Stimulated activated CD8-positive, alpha-beta memory T cell treated with anti-CD3 and anti-CD28 coated beads, Interleukin-12 subunit alpha, Interleukin-12 subunit beta, amount 100 ng/mL, for 4 hours (primary cell): ENCODE results near the gene KCNN1.
"Not testable (repeated sequence)": the region's sequence is repeated elsewhere in the genome, so short reads cannot be mapped to it uniquely, and the experiment has no call there.

Source experiments
- DNase-seq: peaks from one replicate; pipeline ENCODE4 v3.0.0-alpha.2; 2020; ENCODE audit warnings: low read depth

KCNN1 gene

DNA sequence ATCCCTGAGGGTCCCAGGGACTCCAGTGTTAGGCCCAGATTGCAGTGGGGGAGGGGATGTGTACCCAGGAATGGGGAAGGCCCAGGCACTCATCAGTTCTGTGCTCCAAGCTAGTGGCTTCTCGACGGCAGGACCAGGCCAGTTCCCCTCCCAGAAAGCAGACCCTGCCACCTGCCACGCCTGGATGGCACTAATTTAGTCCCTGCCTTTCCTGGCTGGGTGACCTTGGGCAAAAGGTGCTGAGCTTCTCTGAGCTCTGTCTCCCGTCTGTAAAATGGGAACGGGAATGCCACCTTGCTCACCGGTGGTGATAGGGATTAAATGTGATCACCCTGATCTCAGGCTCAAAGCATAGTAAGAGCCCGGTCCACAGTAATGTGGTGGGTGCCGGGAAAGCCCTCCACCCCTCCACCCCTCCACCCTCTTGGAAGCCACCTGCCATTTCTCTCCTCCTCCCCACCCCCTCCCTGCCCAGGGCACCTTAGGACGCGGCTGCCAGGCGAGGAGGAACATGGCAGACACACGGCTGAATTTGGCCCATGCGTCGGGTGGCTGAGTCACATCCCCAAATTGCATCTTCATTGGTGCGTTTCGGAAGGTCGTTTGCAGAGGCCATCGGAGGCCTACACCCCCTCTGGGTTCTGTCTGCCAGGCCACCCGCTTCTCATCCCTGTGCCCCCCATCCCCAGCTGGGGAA, 2.3 kb downstream of the KCNN1 start:
- DNase-seq, result no peak

DNA sequence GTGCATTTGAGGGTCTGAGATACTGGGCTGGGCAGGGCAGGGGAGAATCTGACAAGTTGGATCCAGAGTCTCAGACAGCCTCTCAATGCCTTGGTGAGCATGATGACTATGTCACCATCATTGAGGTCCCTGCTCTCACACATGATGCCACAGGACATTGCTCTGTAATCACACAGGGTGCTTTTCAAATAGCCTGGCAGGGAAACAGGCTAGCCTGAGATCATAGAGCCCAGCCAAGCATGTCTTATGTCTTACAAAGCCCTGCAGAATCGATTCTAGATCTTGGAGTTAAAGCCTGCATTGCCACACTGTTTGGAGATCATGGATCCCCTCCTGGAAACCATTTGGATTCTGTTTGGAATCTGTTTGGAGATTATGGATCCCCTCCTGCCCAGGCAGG, 5.3 kb downstream of the KCNN1 start:
- no peak for DNase-seq

DNA sequence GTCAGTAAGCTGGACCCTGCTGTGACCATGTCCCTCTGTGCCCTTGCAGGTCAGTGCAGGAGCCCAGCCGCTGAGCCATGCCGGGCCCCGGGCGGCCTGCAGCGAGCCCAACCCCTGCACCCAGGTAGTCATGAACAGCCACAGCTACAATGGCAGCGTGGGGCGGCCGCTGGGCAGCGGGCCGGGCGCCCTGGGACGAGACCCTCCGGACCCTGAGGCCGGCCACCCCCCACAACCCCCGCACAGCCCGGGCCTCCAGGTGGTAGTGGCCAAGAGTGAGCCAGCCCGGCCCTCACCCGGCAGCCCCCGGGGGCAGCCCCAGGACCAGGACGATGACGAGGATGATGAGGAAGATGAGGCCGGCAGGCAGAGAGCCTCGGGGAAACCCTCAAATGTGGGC, 6.9 kb downstream of the KCNN1 start:
- no peak for DNase-seq

DNA sequence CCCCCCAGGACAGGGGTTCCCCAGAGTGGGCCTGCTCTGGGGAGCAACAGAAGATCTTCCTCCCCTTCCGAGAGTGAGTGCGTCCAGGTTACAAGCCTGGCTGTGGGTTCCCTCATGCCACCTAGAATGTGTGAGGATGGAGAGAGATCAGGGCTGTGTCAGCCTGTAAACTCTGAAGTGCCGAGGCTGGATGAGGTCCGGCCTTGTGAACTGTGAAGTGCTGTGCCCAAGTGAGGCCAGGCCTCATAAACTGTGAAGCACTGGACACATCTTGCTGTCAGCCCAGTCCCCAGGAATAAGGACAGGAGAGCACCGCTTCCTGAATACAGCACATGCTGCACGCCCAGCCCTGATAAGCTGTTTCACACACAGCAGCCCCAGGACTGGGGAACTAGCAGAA, 7.6 kb downstream of the KCNN1 start:
- DNase-seq, result no peak

DNA sequence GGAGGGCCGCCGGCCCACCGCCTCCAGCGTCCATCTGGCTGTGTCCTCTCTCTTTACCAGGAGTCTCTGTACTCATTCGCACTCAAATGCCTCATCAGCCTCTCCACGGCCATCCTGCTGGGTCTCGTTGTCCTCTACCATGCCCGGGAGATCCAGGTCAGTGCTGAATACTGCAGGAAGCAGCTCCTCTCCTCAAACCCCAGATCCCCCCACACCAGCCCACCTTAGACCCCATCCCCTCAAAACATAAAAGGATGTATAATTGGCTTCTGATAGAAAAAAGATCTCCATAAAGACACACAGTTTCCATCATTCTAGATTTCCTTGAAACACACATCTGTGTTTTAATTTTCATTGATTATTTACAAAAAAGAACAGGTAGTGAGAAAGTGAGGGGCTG, 8.1 kb downstream of the KCNN1 start:
- no peak for DNase-seq

DNA sequence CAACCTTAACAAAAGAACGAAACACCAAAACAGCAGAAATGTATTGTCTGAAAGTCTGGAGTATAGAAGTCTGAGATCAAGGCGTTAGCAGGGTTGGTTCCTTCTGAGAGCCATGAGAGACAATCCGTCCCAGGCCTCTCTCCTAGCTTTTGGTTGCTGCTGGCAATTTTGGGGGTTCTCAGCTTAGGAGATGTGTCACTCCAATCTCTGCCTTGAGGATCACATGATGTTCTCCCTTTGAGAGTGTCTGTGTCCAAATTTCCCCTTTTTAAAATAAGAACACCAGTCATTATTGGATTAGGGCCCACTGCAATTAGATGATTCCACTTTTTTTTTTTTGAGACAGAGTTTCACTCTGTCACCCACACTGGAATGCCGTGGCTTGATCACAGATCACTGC, 10.1 kb downstream of the KCNN1 start:
- no peak for DNase-seq

DNA sequence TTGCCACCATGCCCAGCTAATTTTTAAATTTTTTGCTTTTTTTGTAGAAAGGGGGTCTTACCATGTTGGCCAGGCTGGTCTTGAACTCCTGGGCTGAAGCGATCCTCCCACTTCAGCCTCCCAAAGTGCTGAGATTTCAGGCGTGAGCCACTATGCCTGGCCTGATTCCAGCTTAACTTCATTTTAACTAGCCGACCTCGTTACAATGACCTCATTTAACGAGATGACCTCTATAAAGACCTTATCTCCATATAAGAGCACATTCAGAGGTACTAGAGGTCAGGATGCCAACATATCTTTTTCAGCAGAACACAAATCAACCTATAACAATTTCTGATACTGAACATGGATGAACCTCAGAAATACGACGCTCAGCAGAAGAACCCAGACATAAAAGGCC, 10.6 kb downstream of the KCNN1 start:
- DNase-seq, result no peak

DNA sequence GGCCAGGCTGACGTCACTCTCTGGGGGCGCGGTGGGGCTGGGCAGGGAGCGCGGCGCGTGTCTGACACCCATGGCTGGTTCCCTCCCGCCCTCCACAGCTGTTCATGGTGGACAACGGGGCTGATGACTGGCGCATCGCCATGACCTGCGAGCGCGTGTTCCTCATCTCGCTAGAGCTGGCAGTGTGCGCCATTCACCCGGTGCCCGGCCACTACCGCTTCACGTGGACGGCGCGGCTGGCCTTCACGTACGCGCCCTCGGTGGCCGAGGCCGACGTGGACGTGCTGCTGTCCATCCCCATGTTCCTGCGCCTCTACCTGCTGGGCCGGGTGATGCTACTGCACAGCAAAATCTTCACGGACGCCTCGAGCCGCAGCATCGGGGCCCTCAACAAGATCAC, 14.7 kb downstream of the KCNN1 start:
- DNase-seq, result no peak

DNA sequence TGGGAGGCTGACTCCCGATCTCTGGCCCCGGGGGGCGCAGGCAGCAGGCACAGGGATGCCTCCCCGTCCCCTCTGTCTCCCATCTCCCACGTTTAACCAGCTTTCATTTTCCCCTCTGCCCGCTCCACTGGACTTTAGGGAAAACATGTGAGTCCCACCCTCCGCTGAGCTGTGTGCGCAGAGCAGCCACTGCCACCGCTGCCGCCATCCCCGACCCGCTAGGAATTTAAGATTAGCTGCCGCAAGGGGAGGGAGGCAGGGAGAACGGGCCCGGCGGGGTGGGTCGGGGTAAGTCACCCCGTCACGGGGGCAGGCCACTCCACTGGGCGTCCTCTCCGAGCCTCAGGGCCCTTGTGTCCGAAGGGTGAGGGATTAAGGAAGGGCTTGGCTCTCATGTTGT, 15.5 kb downstream of the KCNN1 start:
- no peak for DNase-seq

DNA sequence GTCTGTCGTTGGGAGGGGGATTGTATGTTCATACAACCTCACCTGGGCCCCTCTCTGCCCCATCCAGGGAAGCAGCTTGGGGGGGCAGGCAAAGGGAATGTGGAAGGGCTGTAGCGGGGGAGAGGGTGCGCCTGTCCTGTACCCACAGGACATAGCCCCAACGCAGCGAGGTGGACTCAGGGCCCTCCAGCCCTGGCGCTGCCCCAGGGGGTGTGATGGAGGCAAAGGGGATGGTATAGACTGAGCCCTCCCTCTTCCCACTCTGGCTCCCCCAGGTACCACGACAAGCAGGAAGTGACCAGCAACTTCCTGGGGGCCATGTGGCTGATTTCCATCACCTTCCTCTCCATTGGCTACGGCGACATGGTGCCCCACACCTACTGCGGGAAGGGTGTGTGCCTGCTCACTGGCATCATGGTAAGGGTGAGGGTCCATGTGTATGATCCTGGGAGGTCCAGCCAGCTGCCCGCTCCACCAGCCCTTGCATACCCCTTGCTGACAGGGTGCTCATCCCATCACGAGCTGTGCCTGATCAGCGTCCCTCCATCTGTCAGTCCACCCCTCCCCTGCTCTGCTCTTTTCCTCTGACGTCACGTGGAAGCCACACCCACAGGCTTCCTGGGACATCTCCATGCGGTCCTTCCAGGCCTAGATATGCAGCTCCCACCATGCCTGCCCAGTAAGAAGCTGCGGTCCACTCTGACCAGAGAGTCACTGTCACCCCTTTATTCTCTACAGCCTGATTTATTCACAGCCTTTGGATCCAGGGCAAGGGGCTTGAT, 18.3 kb downstream of the KCNN1 start:
- DNase-seq, result no peak

DNA sequence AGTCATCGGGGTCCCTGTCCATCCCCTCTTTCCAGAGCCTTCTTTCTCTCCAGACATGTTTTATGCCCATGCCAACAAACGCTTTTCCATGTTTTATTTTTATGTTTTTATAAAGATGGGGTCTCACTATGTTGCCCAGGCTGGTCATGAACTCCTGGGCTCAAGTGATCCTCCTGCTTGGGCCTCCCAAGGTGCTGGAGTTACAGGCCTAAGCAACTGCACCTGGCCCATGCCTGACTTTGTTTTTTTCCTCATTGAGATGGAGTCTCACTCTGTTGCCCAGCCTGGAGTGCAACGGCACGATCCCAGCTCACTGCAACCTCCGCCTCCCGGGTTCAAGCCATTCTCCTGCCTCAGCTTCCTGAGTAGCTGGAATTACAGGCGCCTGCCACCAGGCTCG, 19.7 kb downstream of the KCNN1 start:
- not testable (repeated sequence) for DNase-seq

DNA sequence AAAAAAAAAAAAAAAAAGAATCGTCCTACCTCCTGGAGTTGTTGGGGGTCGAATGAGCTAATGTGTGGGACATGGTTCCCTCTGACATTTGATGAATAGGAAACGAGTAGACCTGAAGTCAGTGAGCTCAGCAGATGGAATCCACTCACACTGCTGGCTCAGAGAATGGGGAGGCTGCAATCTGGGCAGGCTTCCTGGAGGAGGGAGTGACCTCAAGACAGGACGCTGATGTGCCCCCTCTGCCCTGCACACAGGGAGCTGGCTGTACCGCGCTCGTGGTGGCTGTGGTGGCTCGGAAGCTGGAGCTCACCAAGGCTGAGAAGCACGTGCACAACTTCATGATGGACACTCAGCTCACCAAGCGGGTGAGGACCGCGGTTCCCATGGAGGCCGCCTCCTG, 21.3 kb downstream of the KCNN1 start:
- no peak for DNase-seq

DNA sequence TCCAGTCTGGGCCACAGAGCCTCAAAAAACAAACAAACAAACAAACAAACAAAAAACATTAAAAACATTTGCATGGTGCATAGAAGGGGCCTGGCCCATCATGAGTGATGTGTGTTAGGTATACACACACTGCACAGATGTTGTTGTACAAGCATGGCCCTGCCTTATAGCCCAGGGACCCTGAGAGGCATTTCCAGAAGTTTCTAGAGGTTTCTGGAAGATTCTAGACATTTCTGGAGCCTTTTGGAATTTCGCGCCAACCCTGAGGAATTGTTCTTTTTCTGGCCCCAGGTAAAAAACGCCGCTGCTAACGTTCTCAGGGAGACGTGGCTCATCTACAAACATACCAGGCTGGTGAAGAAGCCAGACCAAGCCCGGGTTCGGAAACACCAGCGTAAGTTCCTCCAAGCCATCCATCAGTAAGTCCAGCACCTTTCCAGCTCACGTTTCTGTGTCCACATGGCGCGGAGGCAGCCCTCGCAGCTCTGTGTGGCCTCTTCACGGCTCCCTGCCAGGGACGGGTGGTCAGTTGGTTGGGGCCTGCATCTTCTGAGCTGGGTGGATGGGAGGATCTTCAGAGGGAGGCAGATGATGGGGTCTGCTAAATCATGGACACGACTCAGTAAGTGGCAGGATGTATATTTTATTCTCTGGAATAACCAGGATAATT, 22.7 kb downstream of the KCNN1 start:
- DNase-seq, result no peak

DNA sequence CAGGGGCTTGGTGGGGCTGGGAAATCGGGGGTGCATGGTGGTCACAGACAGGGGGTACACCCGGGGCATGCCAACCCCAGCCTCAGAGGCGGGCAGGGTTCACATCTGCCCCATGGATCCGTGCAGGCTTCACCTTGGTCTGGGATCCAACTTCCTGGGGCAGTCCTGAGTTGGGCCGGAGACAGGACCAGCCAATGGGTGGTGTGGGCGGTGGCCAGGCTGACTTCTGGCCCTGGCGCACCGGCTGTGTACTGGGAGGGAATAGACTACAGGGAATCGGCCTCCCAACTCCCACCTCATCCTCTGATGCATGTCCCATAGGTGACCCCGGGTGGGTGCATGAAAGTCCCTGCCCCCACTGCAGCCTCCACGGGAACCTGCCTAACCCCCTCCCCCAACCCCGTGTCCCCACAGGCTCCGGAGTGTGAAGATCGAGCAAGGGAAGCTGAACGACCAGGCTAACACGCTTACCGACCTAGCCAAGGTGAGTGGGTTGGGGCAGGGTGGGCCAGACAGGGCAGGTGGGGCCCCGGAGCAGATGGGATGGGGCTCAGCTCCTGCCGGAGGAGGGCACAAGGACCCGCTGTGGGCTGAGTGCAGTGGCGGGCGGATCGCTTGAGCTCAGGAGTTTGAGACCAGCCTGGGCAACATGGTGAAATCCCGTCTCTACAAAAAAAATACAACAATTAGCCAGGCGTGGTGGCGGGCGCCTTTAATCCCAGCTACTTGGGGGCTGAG, 26.3 kb downstream of the KCNN1 start:
- DNase-seq, result no peak

DNA sequence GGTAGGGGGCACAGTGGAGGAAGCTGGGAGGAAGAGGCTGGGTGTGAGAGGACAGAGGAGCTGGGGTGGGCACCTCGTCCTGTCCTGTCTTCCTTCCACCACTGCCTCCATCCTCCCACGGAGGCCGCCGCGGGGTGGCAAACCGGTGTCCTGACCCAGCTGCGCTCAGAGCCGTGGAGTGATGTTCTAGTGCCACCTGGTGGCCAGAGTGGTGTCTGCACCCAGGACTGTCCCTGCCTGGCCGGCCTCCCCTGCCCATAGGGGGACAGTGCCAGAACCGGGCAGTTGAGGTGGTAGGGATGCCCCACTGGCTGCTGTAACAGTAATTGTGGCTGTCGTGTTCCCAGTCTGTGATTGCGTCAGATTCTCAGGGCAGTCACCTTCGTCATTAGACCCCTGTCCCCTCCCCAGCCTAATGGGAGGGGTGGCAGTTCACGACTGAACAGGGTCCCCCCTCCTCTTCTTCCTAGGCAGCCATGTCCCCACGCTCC, 30.0 kb downstream of the KCNN1 start:
- peak; percentile 71 for DNase-seq

DNA sequence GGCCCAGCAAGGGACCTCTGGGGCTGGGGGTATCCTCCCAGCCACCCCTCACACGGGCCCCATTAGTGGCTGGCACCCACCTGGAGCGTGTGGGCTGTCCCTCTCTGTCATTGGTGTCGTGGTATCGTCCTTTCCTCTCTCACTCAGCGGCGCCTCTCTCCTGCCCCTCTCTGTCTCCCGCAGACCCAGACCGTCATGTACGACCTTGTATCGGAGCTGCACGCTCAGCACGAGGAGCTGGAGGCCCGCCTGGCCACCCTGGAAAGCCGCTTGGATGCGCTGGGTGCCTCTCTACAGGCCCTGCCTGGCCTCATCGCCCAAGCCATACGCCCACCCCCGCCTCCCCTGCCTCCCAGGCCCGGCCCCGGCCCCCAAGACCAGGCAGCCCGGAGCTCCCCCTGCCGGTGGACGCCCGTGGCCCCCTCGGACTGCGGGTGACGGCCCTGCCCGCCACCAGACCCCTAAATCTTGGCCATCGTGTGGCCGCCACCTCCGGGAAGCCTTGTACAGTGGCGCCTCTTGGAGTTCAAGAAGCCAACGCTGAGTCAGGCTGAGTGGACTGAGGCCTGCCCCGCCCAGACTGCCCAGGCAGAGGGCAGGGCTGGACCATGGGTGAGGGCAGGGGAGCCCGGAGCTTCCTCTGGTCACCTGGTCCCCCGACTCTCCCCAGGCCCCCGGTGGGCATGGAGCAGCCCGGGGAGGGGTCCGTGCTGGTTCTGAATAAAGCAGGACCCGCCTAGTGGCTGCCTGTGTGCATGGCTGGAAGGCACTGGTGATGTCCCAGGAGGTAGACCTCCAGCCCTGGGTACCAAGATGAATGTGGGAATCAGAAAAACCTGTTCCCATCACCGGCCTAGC, 31.3 kb downstream of the KCNN1 start:
- no peak for DNase-seq

DNA sequence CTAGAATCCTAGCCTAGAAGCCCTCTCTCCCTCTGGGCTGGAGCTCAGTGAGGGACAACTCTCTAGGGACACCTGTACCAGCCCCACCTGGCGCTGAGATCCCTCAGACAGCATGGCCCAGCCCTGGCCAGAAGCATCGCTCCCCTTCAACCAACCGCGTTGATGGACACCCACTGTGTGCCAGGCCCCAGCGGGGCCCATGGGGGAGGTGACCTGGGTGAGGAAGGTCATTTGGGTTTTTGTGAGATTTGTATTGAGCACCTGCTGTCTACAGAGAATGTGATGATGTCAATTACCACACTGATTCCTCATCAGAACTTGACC, 31.9 kb downstream of the KCNN1 start:
- DNase-seq, result no peak

DNA sequence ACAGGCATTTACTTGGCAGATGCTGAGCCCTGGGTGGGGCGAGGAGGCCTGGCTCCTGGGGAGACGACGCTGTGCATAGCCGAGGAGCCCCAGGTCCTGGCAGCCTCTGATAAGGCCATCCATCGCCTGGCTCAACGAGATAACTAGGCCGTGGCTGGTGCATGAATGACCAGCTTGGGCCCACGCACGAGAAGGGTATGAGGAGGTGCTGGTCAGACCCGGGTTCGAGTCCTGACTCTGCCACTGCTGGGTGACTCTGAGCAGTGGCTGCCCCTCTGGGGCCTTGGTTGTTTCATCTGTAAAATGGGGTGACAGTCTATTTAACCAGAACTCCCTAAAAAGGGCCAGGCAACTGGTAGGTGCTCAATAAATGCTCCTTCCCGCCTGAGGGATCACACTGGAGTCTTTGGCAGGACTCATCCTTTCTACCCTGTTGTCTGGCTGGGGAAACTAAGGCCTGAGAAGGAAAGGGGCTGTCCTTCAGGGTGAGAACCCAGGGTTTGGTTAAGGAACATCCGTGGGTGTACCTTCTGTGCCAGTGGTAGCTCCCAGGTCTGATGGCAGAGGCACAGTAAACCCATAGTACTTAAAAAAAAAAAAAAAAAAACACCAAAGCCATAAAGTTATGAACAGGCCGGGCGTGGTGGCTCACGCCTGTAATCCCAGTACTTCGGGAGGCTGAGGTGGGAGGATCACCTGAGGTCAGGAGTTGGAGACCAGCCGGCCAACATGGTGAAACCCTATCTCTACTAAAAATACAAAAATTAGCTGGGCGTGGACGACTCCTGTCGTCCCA, 33.0 kb downstream of the KCNN1 start:
- DNase-seq, result no peak

DNA sequence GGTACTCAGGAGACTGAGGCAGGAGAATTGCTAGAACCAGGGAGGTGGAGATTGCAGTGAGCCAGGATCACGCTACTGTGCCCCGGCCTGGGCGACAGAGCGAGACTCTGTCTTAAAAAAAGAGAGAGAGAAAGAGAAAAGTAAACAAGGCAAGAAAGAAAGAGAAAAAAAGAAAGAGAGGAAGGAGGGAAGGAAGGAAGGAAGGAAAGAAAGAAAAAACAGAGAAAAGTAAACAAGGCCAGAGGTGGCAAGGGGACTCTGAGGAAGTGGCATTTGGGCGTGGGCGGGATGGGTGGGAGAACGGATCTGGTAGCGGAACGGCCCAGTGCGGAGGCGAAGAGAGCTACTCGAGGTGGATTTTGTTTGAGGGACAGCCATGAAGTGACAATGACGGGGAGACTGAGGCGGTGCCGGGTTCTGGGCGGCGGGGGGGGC, 33.6 kb downstream of the KCNN1 start:
- DNase-seq, result no peak

DNA sequence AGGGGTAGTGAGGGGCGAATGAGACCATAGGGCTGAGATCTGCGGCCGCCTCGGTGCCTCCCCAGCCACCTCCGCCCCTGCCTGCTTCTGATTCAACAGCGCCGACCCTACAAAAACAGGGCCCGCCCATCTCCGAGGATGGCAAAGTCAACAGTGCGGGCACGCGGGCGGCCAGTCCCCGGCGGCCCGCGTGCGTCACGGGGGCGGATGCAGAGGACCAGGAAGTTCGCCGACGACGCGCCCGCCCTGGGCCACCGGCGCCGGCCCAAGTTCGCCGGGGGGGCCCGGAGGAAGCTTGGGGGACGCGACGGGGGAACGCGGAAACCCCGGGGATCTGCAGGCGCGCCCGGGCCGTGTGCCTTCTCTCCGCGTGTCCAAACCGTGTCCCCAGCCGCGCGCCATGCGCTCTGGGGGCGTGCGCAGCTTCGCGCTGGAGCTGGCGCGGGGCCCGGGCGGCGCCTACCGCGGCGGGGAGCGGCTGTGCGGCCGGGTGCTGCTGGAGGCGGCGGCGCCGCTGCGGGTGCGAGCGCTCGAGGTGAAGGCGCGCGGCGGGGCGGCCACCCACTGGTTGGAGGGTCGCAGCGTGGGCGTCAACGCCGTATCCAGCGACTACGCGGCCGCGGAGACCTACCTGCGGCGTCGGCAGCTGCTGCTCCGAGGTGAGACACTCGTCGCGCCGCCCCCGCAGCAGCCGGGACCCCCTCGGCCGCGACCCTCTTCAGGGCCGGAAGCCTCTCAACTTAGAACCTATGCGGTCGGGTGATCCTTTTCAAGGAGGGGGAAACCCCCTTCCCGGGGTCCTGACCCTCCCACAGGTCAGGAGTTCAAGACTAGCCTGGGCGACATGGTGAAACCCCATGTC, 34.2 kb downstream of the KCNN1 start:
- peak; percentile 91 for DNase-seq
